A549 (cell line): Measurements from ENCODE around the gene DCAF15. TPM values are rescaled to one million over a fixed set of nuclear protein-coding genes. Genes with fewer than 3 reads are reported as not detected.

Experiments
- ATAC-seq, 2 experiments: fragments of 200-7000 bp in 1 of 2; fragments of >200 bp in 1 of 2; cut with Nextera tagmentation in 1 of 2; cut with Tn5 transposase in 1 of 2; 3 replicates each; pipeline versions ENCODE4 v1.8.0 to v1.9.1; 2018 to 2020; ENCODE audit warnings: mild to moderate bottlenecking in 1 of 2, moderate library complexity in 1 of 2
- CTCF ChIA-PET: fragments of 300-600 bp; sonication (Branson Sonifier 250); formaldehyde crosslinking; extraction: SDS; loops from one replicate; lab custom pipeline; 2021; ENCODE audit warnings: antibody characterized with exemption, inconsistent platforms; lab: Yijun Ruan, JAX
- POLR2A ChIA-PET: fragments of 350-600 bp; formaldehyde crosslinking; extraction: SDS; loops from one replicate; lab custom pipeline; 2021; ENCODE audit warnings: antibody characterized with exemption, inconsistent platforms; lab: Yijun Ruan, JAX
- DNase-seq, 2 experiments: peaks; one replicate each; pipeline versions ENCODE4 v3.0.0 to v3.0.0-alpha.2; 2011 to 2016; ENCODE audit warnings: low read depth in 1 of 2, low spot score in 1 of 2
- FAIRE-seq: peaks from 2 replicates; lab custom pipeline; 2011; peaks lifted over from hg19 to GRCh38; lab: Jason Lieb, UNC
- H3K27ac ChIP-seq, 2 experiments: fragments of >200 bp; sonication (Bioruptor Twin); formaldehyde crosslinking; 3 replicates each; pipeline ENCODE4 v1.5.1; 2016 to 2017
- H3K4me1 ChIP-seq: fragments of >200 bp; sonication (Bioruptor Twin); formaldehyde crosslinking; 3 replicates; pipeline ENCODE4 v1.6.1; 2016
- H3K4me2 ChIP-seq: fragments of >200 bp; sonication (Bioruptor Twin); formaldehyde crosslinking; 3 replicates; pipeline ENCODE4 v1.6.1; 2016
- H3K4me3 ChIP-seq: fragments of >200 bp; sonication (Bioruptor Twin); formaldehyde crosslinking; 3 replicates; pipeline ENCODE4 v1.5.1; 2016
- H3K9me3 ChIP-seq: fragments of >200 bp; sonication (Bioruptor Twin); formaldehyde crosslinking; 3 replicates; pipeline ENCODE4 v1.6.1; 2016
- BHLHE40 ChIP-seq: IDR thresholded peaks from 2 replicates; pipeline ENCODE4 v1.6.1; 2012; ENCODE audit warnings: low read depth, low read length, inconsistent platforms
- CBX8 ChIP-seq: fragments of 200-600 bp; sonication (generic); IDR thresholded peaks from 2 replicates; pipeline ENCODE4 v1.6.1; 2016
- CEBPB ChIP-seq, 2 experiments: fragments of >200 bp in 1 of 2; sonication (Bioruptor Twin) in 1 of 2; formaldehyde crosslinking in 1 of 2; IDR thresholded peaks; 2 replicates each; pipeline ENCODE4 v1.6.1; 2012 to 2016
- CHD2 ChIP-seq: fragments of 150-350 bp; IDR thresholded peaks from 2 replicates; pipeline ENCODE4 v1.6.1; 2014; ENCODE audit warnings: low read length; ENCODE audit not compliant: partially characterized antibody
- CHD4 ChIP-seq: fragments of 200-600 bp; sonication (generic); IDR thresholded peaks from 2 replicates; pipeline ENCODE4 v1.6.1; 2016; ENCODE audit warnings: antibody characterized with exemption, mild to moderate bottlenecking, borderline replicate concordance
- CTCF ChIP-seq: fragments of >200 bp; sonication (Bioruptor Twin); formaldehyde crosslinking; IDR thresholded peaks from 3 replicates; pipeline ENCODE4 v1.5.1; 2016
- EHF ChIP-seq: fragments of 250-450 bp; sonication (Bioruptor Pico); IDR thresholded peaks from 2 replicates; pipeline ENCODE4 v1.5.0; 2020; ENCODE audit warnings: mild to moderate bottlenecking
- ELK1 ChIP-seq: fragments of 150-350 bp; IDR thresholded peaks from 2 replicates; pipeline ENCODE4 v1.6.1; 2014; ENCODE audit warnings: low read depth, mild to moderate bottlenecking, low read length
- GATA3 ChIP-seq: IDR thresholded peaks from 2 replicates; pipeline ENCODE4 v1.6.1; 2012; ENCODE audit warnings: borderline replicate concordance
- HOXB13 ChIP-seq: fragments of 250-450 bp; sonication (Bioruptor Pico); IDR thresholded peaks from 2 replicates; pipeline ENCODE4 v1.5.0; 2020; ENCODE audit warnings: low read depth, mild to moderate bottlenecking, moderate library complexity
- JUN ChIP-seq, 2 experiments: fragments of >200 bp; sonication (Bioruptor Twin); formaldehyde crosslinking; IDR thresholded peaks; 2 replicates in 1 of 2; 3 replicates in 1 of 2; pipeline ENCODE4 v1.6.1; 2016 to 2017
- JUNB ChIP-seq: fragments of >200 bp; sonication (Bioruptor Twin); formaldehyde crosslinking; IDR thresholded peaks from 2 replicates; pipeline ENCODE4 v1.6.1; 2016
- MAZ ChIP-seq: fragments of 150-350 bp; IDR thresholded peaks from 2 replicates; pipeline ENCODE4 v1.6.1; 2014; ENCODE audit warnings: antibody characterized with exemption, low read depth, low read length, borderline replicate concordance
- MYC ChIP-seq: IDR thresholded peaks from 2 replicates; pipeline ENCODE4 v1.6.1; 2012; ENCODE audit warnings: mild to moderate bottlenecking, inconsistent platforms, low read length, improper control_type of control experiment, borderline replicate concordance
- NFE2L2 ChIP-seq: fragments of 150-350 bp; conservative IDR thresholded peaks from 2 replicates; pipeline ENCODE4 v1.6.1; 2014; ENCODE audit warnings: low read length
- PHF8 ChIP-seq: fragments of 200-600 bp; sonication (generic); IDR thresholded peaks from 2 replicates; pipeline ENCODE4 v1.6.1; 2016; ENCODE audit warnings: low read depth, mild to moderate bottlenecking, antibody characterized with exemption, moderate library complexity, borderline replicate concordance
- POLR2A ChIP-seq: IDR thresholded peaks from 2 replicates; pipeline ENCODE4 v1.6.1; 2012; ENCODE audit warnings: mild to moderate bottlenecking, low read length
- RAD21 ChIP-seq, 2 experiments: fragments of >200 bp in 1 of 2; sonication (Bioruptor Twin) in 1 of 2; formaldehyde crosslinking in 1 of 2; IDR thresholded peaks in 1 of 2; conservative IDR thresholded peaks in 1 of 2; 2 replicates in 1 of 2; 3 replicates in 1 of 2; pipeline ENCODE4 v1.6.1; 2012 to 2018; ENCODE audit warnings: inconsistent platforms in 1 of 2
- RNF2 ChIP-seq: fragments of 200-600 bp; sonication (generic); IDR thresholded peaks from 2 replicates; pipeline ENCODE4 v1.6.1; 2016; ENCODE audit warnings: low read depth, mild to moderate bottlenecking, antibody characterized with exemption, moderate library complexity, borderline replicate concordance
- TFCP2L1 ChIP-seq: fragments of 250-450 bp; sonication (Bioruptor Pico); IDR thresholded peaks from 2 replicates; pipeline ENCODE4 v1.5.0; 2021; ENCODE audit warnings: mild to moderate bottlenecking
- ZC3H11A ChIP-seq: fragments of 450-650 bp; IDR thresholded peaks from 2 replicates; pipeline ENCODE4 v1.6.1; 2014; ENCODE audit warnings: antibody characterized with exemption, mild to moderate bottlenecking
- ZFP36 ChIP-seq: fragments of 450-650 bp; IDR thresholded peaks from 2 replicates; pipeline ENCODE4 v1.6.1; 2014; ENCODE audit warnings: borderline replicate concordance; ENCODE audit not compliant: partially characterized antibody
- WGBS: methylation state at CpG from one replicate; pipeline ENCODE4 v1.1.6; 2017; ENCODE audit errors: missing lambda C conversion rate; 5-methylcytosine and 5-hydroxymethylcytosine counted together
- polyA plus RNA-seq, 4 experiments: library from polyadenylated mRNA; depleted of rRNA in 3 of 4; stranded (reverse); fragments of >200 nt; fragmentation: RNase III in 1 of 4; extraction: RNeasy Plus Mini Kit Qiagen cat#74134 plus additional on column Dnase treatment in 1 of 4; gene quantifications; 2 replicates in 3 of 4; 3 replicates in 1 of 4; pipeline ENCODE4 v1.2.3, GENCODE V29; 2011 to 2017
- TF ChIP-seq, protein P1 (sequence below): fragments of 250-450 bp; sonication (Bioruptor Pico); IDR thresholded peaks from 2 replicates; pipeline ENCODE4 v1.5.0; 2021; ENCODE audit warnings: mild to moderate bottlenecking, moderate library complexity, borderline replicate concordance
- TF ChIP-seq, protein P2 (sequence below): IDR thresholded peaks from 2 replicates; pipeline ENCODE4 v1.6.1; 2012

Gene DCAF15
- polyA plus RNA-seq, 2 of the 4 experiments (the other 2 are of a cell fraction), result 10.2 to 23.0 TPM

GRCh38 chr19:13995017-13995728 lies 42.9 kb downstream of the DCAF15 start:
- POLR2A ChIA-PET, result no interaction called here
- H3K9me3 ChIP-seq, result peaks cover 6% of the 10 kb centered on the region; the same call in 1 of the 3 replicates
- no peak for DNase-seq
- CTCF ChIA-PET, result interaction anchor here (0.7 to 1.7 kb wide), 3 partner anchors 77 to 119 kb away, joined by 3 to 5 read pairs (median 3); no protein-coding TSS in a partner anchor
- FAIRE-seq, result no peak
- no peak overlapping the region for H3K4me3 ChIP-seq
- ATAC-seq, result no peak
- H3K27ac ChIP-seq, result no peak overlapping the region; a peak in 1 of 6 replicates
- 97% methylated on average over 10 of the region's 13 CpGs for WGBS
- no peaks in the 10 kb centered on the region for H3K4me1 ChIP-seq
- no peak overlapping the region for H3K4me2 ChIP-seq
- TF ChIP-seq EHF (CRISPR knock-in tag), result no peak
- TF ChIP-seq ELK1, result no peak
- no peak for TF ChIP-seq CEBPB (IDR thresholded peaks at IDR 0.05)
- no peak for TF ChIP-seq PHF8
- no peak for TF ChIP-seq BHLHE40
- TF ChIP-seq, protein P1, sequence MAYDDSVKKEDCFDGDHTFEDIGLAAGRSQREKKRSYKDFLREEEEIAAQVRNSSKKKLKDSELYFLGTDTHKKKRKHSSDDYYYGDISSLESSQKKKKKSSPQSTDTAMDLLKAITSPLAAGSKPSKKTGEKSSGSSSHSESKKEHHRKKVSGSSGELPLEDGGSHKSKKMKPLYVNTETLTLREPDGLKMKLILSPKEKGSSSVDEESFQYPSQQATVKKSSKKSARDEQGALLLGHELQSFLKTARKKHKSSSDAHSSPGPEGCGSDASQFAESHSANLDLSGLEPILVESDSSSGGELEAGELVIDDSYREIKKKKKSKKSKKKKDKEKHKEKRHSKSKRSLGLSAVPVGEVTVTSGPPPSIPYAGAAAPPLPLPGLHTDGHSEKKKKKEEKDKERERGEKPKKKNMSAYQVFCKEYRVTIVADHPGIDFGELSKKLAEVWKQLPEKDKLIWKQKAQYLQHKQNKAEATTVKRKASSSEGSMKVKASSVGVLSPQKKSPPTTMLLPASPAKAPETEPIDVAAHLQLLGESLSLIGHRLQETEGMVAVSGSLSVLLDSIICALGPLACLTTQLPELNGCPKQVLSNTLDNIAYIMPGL (CRISPR knock-in tag), result no peak
- TF ChIP-seq HOXB13 (CRISPR knock-in tag), result no peak
- no peak for TF ChIP-seq ZC3H11A
- no peak for TF ChIP-seq GATA3
- no peak for TF ChIP-seq CTCF
- TF ChIP-seq CBX8, result no peak

DNA sequence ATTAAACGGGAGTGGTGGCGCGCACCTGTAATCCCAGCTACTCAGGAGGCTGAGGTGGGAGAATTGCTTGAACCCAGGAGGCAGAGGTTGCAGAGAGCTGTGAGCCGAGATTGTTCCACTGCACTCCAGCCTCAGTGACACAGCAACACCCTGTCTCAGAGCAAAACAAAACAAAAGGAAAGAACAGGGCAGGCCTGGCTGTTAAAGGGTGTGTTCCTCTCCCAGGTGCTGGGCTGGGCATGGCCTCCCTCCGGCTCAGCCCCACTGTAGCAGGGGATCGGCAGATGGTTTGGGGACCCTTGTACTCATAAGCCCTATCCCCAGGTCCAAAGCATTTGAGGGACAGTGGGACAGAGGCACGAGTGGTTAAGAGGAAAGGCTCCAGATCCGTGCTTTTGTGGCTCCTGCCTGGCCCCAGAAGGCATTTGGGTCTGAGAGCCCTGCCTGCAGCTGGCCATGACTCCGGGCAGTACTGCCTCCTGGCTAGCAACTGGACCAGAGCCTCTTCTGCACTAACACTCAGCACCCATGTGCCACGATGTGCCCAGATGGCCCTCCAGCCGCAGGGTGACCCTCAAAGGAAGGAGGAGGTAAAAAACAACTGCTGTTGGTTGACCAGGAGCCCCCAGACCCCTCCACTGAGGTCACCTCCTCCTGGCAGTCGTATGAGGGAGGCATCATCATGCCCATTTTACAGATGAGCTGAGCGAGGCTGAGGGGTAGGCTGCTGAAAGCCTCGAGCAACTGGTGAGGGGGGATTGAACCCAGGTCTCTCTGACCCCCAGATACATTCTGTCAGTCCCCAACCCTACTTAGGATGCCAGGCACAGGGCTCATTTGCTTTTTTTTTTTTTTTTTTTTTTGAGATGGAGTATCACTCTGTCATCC lies 43.8 kb downstream of the DCAF15 start:
- TF ChIP-seq CTCF (no peak), CBX8 (no peak), PHF8 (no peak), JUN (IDR thresholded peaks at IDR 0.05) (no peak), MYC (no peak), JUNB (no peak), TFCP2L1 (CRISPR knock-in tag) (no peak), RNF2 (no peak), EHF (CRISPR knock-in tag) (no peak), CHD2 (no peak), POLR2A (no peak), CHD4 (no peak), MAZ (no peak), RAD21 (conservative IDR thresholded peaks at IDR 0.05 in 1 of 2, IDR thresholded peaks at IDR 0.05 in 1 of 2) (no peak), ZFP36 (no peak), NFE2L2 (no peak)
- TF ChIP-seq, protein P2, sequence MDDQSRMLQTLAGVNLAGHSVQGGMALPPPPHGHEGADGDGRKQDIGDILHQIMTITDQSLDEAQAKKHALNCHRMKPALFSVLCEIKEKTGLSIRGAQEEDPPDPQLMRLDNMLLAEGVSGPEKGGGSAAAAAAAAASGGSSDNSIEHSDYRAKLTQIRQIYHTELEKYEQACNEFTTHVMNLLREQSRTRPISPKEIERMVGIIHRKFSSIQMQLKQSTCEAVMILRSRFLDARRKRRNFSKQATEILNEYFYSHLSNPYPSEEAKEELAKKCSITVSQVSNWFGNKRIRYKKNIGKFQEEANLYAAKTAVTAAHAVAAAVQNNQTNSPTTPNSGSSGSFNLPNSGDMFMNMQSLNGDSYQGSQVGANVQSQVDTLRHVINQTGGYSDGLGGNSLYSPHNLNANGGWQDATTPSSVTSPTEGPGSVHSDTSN, result no peak
- ATAC-seq (no peak), DNase-seq (no peak), FAIRE-seq (no peak)
- no peak overlapping the region for H3K4me3 ChIP-seq
- ChIA-PET POLR2A (no interaction called here), CTCF (interaction anchor here (0.7 to 1.0 kb wide), 2 partner anchors 76 to 115 kb away, joined by 3 read pairs; no protein-coding TSS in a partner anchor)
- 92% methylated on average over 10 of the region's 14 CpGs for WGBS
- no peak overlapping the region for H3K4me2 ChIP-seq
- H3K27ac ChIP-seq, result no peak overlapping the region
- peaks cover 6% of the 10 kb centered on the region; the same call in 1 of the 3 replicates for H3K9me3 ChIP-seq
- H3K4me1 ChIP-seq, result no peaks in the 10 kb centered on the region
